ENCODE measurements around the gene PLD1.
"Not testable (repeated sequence)": the region's sequence is repeated elsewhere in the genome, so short reads cannot be mapped to it uniquely, and the experiment has no call there.

The PLD1 gene

GRCh38 chr3:171694888-171695287 is 115.4 kb downstream of the PLD1 start:
- DNase-seq: no peak

GRCh38 chr3:171692551-171692950 is 117.7 kb downstream of the PLD1 start:
- DNase-seq: not testable (repeated sequence)

DNA sequence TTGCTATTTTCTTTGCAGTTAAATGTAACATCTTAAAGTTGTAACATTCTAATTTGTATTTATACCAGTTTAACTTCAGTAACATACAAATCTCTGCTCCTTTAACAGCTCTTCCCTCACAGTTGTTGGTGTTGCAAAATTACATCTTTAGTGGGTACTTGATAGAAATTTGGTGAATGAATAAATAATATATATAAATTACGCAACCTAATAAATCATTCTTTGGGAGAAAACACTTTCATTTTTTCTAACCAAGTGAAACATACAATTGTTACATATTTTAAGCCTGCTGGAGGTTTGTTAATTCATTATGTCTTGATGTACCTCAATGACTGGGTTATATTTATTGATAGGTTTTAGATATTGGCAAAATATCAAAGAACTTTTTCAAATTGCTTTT is 118.8 kb downstream of the PLD1 start:
- no peak for DNase-seq

DNA sequence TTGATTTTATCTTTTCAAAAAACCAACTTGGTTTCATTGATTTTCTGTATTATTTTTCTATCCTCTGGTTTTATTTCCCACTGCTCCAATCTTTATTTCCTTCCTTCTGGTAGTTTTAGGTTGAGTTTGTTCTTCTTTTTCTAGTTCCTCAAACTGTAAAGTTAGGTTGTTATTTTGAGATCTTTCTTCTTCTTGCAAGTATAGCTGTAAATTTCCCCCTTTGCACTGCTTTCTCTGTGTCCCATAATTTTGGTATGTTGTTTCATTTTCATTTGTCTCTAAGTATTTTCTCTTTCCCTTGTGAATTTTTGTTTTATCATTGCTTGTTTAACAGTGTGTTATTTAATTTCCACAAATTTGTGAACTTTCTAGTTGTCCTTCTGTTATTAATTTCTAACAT is 120.0 kb downstream of the PLD1 start:
- no peak for DNase-seq

GRCh38 chr3:171688593-171688992 is 121.7 kb downstream of the PLD1 start:
- no peak for DNase-seq

GRCh38 chr3:171688002-171688401 is 122.3 kb downstream of the PLD1 start:
- DNase-seq: no peak

DNA sequence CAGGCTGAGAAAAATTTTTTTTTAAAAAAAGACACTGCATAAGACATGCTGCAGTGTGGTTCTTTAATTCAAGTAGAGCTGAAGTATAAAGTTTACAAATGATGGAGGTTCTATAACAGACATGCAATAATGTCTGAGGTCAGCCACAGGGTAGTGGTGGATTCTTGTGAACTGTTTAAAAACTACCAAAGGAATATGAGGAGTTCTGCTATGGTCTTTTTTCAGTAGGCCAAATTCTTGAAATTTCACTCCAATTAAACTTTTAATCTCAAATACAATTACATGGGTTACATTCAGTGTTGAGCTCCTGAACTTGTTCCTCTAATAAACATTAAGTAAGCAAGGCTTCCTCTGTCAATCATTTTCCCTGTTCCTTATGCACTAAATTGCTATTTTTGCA is 122.7 kb downstream of the PLD1 start:
- no peak for DNase-seq

DNA sequence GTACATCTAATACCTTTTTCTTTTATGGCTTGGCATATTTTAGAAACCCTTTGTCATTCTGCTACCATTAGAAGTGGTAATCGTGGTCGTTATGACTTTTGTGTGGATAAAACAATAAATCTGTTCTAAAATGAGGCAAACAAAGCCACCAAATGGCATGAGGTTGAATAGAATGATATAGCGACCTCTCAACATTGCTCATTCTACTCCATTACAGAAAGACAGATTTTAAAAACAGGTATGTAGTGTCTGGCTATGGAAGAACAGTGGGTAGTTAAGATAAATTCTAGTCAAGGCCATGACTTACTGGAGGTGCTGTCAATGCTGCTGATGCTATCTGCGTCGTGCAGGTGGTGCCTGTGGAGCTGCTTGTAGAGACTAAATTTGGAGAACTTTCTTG is 123.2 kb downstream of the PLD1 start:
- DNase-seq: no peak

DNA sequence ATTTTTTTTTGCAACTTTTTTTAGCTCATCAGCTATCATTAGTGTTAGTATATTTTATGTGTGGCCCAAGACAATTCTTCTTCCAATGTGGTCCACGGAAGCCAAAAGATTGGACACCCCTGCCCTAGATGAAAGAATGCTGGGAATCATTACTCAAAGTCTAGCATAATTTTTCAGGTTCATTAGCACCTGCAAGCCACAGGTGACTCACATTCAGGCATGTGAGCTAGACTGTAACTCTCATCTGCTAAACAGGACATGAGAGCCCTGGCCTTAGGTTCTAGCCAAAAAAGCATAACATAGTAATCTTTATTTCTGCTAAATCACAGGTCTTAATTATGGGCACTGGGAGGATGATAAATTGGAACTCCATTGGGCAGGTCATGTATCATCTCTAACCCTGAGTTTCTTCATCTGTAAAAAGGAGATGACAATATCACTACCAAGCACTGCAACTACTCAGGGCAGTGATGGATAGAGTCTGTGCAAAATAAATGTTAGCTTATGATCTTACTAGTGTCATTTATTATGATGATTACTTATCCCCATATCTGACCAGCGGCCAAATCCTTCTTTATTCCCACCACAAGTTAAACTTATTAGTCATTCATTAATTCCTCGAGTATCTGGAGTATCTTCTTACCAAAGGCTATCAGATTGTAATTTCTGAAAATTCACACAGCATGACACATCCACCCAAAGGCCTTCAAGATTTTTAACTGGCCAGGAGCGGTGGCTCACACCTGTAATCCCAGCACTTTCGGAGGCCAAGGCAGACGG is 125.0 kb downstream of the PLD1 start:
- DNase-seq: no peak

GRCh38 chr3:171684221-171684620 is 126.1 kb downstream of the PLD1 start:
- no peak for DNase-seq

DNA sequence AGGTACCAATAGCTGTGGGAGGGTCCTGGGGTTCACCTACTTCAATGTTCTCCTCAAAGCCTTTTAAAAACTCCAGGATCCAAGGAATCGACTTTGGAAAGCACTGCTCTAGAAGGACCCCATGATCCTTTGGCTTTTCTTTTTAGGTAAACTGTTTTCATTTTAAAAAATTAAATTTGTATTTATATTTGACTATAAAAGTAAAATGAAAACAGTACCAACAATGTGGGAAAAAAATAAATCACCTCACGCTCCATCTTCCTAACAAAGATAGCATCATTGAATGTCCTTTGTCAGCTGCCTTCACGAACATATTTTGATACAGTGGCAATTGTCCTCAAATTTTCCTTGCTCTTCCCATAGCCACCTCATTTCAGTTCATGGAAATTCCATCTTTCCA is 127.5 kb downstream of the PLD1 start:
- DNase-seq: no peak

- DNase-seq: no peak
Observed at GRCh38 chr3:171680726-171681411, 129.4 kb downstream of the PLD1 start.

GRCh38 chr3:171678971-171679492 is 131.3 kb downstream of the PLD1 start:
- DNase-seq: no peak

GRCh38 chr3:171677706-171678105 is 132.6 kb downstream of the PLD1 start:
- no peak for DNase-seq

DNA sequence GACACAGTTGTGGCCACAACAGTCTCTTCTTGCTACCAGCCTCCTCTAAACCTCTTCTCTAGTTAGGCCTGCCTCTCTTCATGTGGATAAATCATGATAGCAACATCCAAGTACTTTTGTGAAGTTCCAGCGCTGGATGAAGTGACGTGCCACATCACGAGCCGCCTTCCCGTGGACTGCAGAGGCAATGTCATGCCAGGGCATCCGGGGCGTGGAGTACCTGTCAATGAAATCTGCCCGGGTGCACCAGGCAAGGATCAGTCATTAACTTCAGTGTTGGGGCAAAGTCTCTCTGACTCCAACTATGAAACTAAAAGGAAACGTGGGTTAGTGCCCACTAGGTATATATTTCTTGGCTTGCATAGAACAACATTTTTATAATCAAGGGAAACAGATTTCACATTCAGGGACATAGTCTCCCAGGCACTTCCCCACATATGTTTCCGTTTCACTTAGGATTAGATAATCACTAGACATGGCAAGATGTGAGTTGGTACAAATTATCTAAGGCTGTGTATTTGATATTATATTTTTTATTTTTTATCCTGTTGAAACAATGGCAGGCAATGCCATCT is 133.6 kb downstream of the PLD1 start:
- DNase-seq: no peak

DNA sequence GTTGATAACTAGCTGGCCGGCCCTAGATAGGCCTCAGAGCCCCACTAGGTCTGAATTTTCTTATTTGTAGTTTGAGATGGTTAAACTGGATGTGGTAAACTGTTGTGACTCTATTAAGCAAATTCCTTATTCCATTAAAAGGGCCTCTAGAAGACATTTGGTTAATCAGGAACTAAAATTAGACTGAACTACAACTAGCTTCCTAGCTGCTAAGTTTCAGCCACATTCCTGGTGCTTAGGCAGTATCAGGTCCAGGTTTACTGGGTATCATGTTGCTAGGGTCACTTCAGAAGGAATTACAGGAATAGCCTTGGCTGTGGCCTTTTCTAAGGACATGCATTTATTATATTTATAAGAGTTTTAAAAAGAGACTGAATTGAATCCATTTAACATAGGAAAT is 136.3 kb downstream of the PLD1 start:
- DNase-seq: no peak

DNA sequence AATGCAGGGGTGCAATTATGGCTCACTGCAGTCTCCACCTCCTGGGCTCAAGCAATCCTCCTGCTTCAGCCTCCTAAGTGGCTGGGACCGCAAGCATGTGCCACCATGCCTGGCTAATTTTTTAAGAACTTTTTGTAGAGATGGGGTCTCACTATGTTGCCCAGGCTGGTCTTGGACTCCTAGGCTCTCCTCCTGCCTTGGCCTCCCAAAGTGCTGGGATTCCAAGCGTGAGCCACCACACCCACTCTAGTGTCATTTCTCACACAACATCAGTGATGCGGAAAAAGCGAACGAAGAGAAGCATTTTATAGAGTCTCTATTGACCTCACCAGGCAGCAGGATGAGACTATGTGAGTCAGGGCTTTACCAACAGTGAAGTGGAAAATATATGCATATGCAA is 137.7 kb downstream of the PLD1 start:
- no peak for DNase-seq

DNA sequence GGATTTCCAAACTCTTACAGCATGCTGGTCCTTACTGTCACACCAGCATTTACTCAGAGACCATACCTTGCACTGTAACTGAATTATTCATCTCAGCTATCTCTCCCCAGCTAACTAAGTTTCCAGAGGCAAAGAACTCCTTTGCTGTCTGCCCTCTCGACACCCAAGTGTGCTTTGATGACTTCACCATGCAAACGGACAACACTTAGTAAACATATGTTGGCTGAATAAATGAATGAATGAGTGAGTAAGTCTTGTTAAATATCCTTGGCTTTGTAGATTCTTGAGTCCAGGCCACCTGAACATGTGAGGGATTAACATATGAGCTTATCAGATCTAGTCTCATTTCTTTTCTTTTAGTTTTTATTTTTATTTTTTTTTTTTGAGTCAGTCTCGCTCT is 138.2 kb downstream of the PLD1 start:
- no peak for DNase-seq

DNA sequence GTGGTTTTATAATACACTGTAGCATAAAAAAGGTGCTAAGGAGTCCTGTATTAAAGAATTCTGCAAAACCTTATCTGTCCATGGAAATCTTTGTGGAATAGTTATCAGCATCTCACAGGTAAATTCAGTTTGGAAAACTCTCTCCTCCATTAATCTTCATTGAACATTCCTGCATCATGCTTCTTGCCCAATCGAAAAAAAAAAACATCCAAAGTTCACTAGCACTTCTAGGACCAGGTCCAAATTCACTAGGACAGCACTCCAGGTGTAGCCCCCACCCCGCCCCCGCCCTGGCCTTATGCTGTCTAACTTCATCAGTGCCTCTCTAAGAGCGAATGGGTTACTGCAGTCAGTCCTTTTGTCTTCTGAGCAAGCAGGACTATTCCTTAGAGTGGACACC is 138.6 kb downstream of the PLD1 start:
- no peak for DNase-seq

- no peak for DNase-seq
Observed at GRCh38 chr3:171666516-171666915, 143.8 kb downstream of the PLD1 start.

- no peak for DNase-seq
Observed at GRCh38 chr3:171663805-171664204, 146.5 kb downstream of the PLD1 start.

DNA sequence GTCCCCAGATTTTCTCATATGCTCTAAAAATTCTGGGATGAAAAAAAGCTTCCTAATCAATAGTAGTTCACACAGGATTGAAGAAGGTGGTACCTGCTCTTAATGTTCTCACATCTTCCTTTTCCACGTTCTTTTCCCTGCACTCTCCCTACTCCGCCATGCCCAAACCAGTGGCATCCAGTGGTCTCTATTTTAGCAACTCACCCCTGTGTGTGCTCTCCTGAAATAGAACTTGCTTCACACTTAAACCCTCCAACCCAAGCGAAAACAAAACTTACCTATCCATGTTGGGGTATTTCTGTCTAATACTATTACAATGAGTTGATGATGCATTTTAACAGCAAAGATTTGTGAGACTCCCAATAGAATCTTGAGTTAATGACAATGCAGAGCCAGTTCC is 148.8 kb downstream of the PLD1 start:
- no peak for DNase-seq

GRCh38 chr3:171660188-171660587 is 150.1 kb downstream of the PLD1 start:
- no peak for DNase-seq

- DNase-seq: no peak
Observed at GRCh38 chr3:171658841-171659240, 151.4 kb downstream of the PLD1 start.
